Measurements from ENCODE around the gene CD79B.
"Not testable (repeated sequence)": the region's sequence is repeated elsewhere in the genome, so short reads cannot be mapped to it uniquely, and the experiment has no call there.

The CD79B gene

DNA sequence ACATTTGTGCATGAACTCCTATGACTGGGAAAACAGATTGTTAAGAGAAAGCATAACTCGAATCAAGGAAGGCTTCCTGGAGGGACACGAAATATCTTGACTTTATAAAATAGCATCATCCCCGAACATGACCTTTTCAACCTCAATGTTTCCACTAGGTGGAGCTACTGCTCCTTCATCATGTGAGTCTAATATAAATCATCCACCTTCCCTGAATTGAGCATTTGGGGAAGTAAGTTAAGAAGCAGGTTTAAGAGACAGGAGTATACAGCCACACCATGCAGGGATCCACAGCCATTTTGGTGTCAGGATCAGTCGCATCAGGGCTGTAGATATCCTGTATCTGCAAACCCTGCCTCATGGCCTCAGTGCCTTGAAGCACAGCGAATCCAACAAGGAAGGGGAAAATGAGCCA is 28.3 kb downstream of the CD79B start:
- TF ChIP-seq, protein P1, sequence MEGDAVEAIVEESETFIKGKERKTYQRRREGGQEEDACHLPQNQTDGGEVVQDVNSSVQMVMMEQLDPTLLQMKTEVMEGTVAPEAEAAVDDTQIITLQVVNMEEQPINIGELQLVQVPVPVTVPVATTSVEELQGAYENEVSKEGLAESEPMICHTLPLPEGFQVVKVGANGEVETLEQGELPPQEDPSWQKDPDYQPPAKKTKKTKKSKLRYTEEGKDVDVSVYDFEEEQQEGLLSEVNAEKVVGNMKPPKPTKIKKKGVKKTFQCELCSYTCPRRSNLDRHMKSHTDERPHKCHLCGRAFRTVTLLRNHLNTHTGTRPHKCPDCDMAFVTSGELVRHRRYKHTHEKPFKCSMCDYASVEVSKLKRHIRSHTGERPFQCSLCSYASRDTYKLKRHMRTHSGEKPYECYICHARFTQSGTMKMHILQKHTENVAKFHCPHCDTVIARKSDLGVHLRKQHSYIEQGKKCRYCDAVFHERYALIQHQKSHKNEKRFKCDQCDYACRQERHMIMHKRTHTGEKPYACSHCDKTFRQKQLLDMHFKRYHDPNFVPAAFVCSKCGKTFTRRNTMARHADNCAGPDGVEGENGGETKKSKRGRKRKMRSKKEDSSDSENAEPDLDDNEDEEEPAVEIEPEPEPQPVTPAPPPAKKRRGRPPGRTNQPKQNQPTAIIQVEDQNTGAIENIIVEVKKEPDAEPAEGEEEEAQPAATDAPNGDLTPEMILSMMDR (IDR thresholded peaks at IDR 0.05; ENCODE audit: insufficient read depth, low read depth, low read length, missing control alignments) = peak; percentile 42
- DNase-seq (ENCODE audit: low read depth) = peak; percentile 21
- H3K4me3 ChIP-seq (ENCODE audit: low read length) = not testable (repeated sequence)

DNA sequence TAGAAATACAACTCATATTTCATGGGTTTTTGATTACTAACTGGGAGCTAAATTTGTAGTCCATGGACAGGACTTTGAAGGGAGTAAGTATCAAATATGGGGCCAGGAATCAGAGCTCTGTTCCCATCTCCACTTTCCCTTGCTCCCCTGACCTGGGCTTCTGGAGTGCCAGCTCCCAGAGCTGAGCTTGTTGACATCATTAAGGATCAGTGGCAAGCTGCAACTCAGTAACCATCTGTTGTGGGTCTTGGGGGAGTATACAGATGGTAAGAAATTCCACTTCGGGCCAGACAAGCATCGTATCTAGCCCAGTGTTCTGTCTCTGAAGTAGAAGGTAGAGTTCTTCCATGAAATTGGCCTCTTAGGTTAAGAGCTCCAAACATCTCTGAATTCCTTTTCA is 30.2 kb downstream of the CD79B start:
- not testable (repeated sequence) for H3K4me3 ChIP-seq (ENCODE audit: low read length); DNase-seq (ENCODE audit: low read depth)

GRCh38 chr17:63898899-63899798 is 33.0 kb downstream of the CD79B start:
- DNase-seq (ENCODE audit: low read depth) = peak; percentile 56
- H3K4me3 ChIP-seq (ENCODE audit: low read length) = not testable (repeated sequence)

DNA sequence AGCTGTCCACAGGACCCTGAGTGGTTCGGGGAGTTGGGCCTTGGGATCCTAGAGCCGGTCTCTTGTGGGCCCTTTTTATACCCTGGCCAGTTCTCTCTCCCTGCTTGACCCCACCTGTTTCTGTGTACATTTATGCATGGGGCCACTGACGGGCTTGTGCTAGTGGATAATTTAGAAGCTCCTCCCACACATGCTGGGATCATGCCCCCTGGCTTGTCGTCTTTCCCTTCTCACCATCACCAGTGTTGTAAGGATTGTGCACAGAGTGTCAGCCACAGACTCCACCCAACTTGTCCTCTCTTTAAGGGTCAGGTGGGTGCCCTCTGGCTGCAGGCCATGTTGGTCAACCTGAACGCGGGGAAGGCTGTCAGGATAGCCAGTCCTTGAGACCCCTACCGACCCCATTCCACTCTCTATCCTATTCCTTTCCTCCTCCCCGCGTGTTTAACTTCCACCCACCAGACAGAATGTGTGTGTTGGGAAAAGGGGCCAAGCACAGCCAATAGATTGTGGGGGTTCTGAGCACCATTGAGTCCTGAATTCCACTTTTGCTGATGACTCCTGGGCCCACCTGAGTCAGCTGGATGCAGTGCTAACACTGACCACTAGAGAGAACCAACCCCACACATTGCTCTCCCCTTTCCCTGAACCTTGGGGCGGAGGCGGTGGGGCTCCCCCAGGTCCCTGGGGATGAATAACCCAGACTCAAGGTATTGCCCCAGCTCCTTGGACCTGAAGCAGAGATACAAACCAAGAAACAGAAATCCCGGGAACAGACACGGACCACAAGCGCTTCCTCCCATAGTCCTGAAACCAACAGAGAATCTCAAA is 35.4 kb downstream of the CD79B start, which contains the start of gene CSH1:
Gene CSH1 (minus strand): TSS at position 51 of the 831 bp plus-strand sequence. CDS start 63 bp downstream, outside the sequence.
- not testable (repeated sequence) for DNase-seq (ENCODE audit: low read depth); H3K4me3 ChIP-seq (ENCODE audit: low read length)

DNA sequence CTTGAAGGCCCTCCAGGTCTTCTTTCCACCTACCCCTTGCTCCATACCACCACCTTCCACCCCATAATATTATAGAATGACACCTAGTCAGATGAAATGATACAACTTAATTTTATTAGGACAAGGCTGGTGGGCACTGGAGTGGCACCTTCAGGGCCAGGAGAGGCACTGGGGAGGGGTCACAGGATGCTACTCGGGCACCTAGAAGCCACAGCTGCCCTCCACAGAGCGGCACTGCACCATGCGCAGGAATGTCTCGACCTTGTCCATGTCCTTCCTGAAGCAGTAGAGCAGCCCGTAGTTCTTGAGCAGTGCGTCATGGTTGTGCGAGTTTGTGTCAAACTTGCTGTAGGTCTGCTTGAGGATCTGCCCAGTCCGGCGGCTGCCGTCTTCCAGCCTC is 37.3 kb downstream of the CD79B start:
- DNase-seq (ENCODE audit: low read depth); H3K4me3 ChIP-seq (ENCODE audit: low read length): not testable (repeated sequence)

GRCh38 chr17:63894021-63894420 is 38.1 kb downstream of the CD79B start:
- not testable (repeated sequence) for H3K4me3 ChIP-seq (ENCODE audit: low read length); DNase-seq (ENCODE audit: low read depth)

- peak; percentile 12 for DNase-seq (ENCODE audit: low read depth)
- not testable (repeated sequence) for H3K4me3 ChIP-seq (ENCODE audit: low read length)
Observed at GRCh38 chr17:63892316-63893037, 39.7 kb downstream of the CD79B start.

DNA sequence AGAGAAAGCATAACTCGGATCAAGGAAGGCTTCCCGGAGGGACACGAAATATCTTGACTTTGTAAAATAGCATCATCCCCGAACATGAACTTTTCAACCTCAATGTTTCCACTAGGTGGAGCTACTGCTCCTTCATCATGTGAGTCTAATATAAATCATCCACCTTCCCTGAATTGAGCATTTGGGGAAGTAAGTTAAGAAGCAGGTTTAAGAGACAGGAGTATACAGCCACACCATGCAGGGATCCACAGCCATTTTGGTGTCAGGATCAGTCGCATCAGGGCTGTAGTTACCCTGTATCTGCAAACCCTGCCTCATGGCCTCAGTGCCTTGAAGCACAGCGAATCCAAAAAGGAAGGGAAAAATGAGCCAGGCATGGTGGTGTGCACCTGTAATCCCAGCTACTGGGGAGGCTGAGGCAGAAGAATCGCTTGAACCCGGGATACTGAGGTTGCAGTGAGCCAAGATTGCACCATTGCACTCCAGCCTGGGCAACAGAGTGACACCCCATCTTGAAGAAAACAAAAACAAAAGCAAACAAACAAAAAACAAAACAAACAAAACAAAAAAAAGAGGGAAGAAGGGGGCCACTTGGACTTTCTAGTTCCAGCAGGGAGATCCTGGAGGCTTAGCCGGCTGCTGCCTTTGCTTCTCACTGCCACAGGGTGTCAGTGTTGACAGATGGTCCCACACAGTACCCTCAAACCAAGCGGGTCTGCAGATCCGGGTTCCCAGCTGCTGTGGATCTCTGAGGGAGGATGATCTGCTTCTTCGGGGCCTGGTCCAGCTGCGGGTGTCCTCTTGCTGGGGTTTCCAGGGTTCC is 42.9 kb downstream of the CD79B start:
- peak; percentile 23 for DNase-seq (ENCODE audit: low read depth)
- TF ChIP-seq, protein P1 (IDR thresholded peaks at IDR 0.05; ENCODE audit: insufficient read depth, low read depth, low read length, missing control alignments) = peak; percentile 39
- H3K4me3 ChIP-seq (ENCODE audit: low read length) = not testable (repeated sequence)

DNA sequence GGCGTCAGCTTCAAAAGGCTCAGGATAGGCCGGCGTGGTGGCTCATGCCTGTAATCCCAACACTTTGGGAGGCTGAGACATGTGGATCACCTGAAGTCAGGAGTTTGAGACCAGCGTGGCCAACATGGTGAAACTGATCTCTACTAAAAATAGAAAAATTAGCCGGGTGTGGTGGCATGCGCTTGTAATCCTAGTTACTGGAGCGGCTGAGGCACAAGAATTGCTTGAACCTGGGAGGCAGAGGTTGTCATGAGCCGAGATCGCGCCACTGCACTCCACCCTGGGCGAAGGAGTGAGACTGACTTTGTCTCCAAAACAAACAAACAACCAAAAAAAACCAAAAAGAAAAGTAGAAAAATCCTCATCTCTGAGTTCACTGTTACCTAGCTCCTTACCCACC is 47.0 kb downstream of the CD79B start:
- DNase-seq (ENCODE audit: low read depth); H3K4me3 ChIP-seq (ENCODE audit: low read length): not testable (repeated sequence)

GRCh38 chr17:63882626-63883126 is 49.5 kb downstream of the CD79B start:
- not testable (repeated sequence) for DNase-seq (ENCODE audit: low read depth); H3K4me3 ChIP-seq (ENCODE audit: low read length)

All from epithelial cell of esophagus (primary cell).